AG04449 (cell line): Measurements from ENCODE around the gene TBL1Y.
"Not testable (repeated sequence)": the region's sequence is repeated elsewhere in the genome, so short reads cannot be mapped to it uniquely, and the experiment has no call there.

Source experiments
- CTCF ChIA-PET: fragments of 350-600 bp; formaldehyde crosslinking; extraction: SDS; loops from one replicate; lab custom pipeline; 2021; ENCODE audit warnings: antibody characterized with exemption; lab: Yijun Ruan, JAX
- POLR2A ChIA-PET: fragments of 400-600, 350-600 bp; formaldehyde crosslinking; extraction: SDS; loops from one replicate; lab custom pipeline; 2020; ENCODE audit warnings: antibody characterized with exemption, inconsistent platforms; lab: Yijun Ruan, JAX
- DNase-seq: peaks from one replicate; pipeline ENCODE4 v3.0.0-alpha.2; 2010; ENCODE audit warnings: low read depth, low spot score
- H3K4me3 ChIP-seq: 2 replicates; pipeline ENCODE4 v1.5.1; 2011; ENCODE audit warnings: low read depth, mild to moderate bottlenecking, control low read depth, low read length
- CTCF ChIP-seq: IDR thresholded peaks from one replicate; pipeline ENCODE4 v1.5.1; 2011; ENCODE audit warnings: mild to moderate bottlenecking, moderate library complexity, low read length, control low read depth, inconsistent platforms; ENCODE audit not compliant: insufficient read depth; ENCODE audit errors: missing control alignments

TBL1Y gene

DNA sequence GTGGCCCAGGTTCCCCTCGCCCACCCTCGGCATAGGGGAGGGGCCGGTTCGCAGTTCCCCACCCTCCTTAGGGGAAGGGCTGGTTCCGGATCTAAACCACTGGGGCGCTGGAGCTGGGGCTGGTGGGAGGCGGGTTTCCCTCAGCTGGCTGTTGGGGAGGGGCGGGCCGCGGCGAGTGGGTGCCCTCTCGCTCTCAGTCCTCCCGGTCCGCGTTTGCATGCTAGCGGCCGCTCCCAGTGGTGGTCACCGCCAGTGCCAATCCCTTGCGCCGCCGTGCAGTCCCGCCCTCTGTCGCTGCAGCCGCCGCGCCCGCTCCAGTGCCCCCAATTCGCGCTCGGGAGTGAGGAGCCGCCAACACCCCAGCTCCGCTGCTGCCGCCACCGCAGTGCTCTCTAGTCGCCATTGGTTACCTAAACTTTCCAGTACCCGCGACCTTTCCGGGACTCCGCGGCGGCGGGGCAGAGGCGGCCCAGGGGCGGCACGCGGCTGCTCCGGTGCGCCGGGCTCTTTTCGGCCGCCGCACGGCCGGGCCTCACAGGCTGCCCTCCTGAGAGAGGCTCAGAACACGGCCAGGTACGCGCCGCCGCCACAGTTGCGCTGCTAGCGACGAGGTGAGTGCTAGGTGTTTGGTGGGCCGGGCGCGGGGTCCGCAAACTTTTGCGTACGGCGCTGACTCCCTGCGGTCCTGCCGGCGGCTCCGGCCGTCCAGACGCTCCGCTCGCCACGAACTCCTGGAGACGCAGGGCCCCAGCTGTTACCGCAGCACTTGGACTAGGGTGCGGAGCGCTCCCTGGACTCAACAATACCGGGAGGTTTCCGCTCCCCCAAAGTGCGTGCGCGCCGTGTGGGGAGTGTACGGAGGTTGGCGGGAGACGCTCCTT lies at the start of gene TBL1Y:
Gene TBL1Y, plus strand, starts transcription at position 326 of the 881 bp plus-strand sequence. CDS start 114,388 bp downstream, outside the sequence.
- DNase-seq = no peak
- ChIA-PET CTCF (no interaction called here), POLR2A (no interaction called here)
- no peak for TF ChIP-seq CTCF
- H3K4me3 ChIP-seq = no peak within 1 kb of the TSS

- CTCF ChIA-PET = no interaction called here
- POLR2A ChIA-PET = no interaction called here
- no peak overlapping the region for H3K4me3 ChIP-seq
- no peak for DNase-seq
- TF ChIP-seq CTCF = no peak
Measured at GRCh38 chrY:6894496-6894895, 16.0 kb upstream of the TBL1Y start.

DNA sequence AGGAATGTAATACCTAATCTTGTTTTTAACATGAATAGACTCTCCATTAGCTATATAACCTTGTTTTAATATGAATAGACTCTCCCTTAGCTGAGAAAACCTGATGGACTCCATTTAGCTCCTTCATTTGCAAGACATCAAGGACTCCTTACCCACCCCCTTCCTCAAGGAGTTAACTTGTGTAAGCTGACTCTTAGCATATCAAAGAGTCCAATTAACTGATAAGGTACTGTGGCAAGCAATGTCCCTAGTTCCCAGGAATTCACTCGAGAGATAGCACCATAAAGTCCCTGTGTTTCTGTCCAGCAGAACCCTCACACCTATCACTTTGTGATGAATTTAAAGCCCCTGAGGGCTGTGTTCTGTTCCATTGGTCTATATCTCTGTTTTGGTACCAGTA lies 15.3 kb upstream of the TBL1Y start:
- DNase-seq = no peak
- ChIA-PET POLR2A (no interaction called here), CTCF (no interaction called here)
- TF ChIP-seq CTCF = no peak
- no peak overlapping the region for H3K4me3 ChIP-seq

- POLR2A ChIA-PET, DNase-seq, CTCF ChIA-PET: not testable (repeated sequence)
Measured at GRCh38 chrY:6902116-6902515, 8.4 kb upstream of the TBL1Y start.

GRCh38 chrY:6907591-6907990 lies 2.9 kb upstream of the TBL1Y start:
- ChIA-PET CTCF (no interaction called here), POLR2A (no interaction called here)
- no peak for DNase-seq
- TF ChIP-seq CTCF = no peak
- no peak overlapping the region for H3K4me3 ChIP-seq

More at GRCh38 chrY:6902116-6902515, 8.4 kb upstream of the TBL1Y start:
- H3K4me3 ChIP-seq = not testable (repeated sequence)

- DNase-seq, H3K4me3 ChIP-seq, POLR2A ChIA-PET, CTCF ChIA-PET: not testable (repeated sequence)
Measured at GRCh38 chrY:6908021-6908420, 2.5 kb upstream of the TBL1Y start.

DNA sequence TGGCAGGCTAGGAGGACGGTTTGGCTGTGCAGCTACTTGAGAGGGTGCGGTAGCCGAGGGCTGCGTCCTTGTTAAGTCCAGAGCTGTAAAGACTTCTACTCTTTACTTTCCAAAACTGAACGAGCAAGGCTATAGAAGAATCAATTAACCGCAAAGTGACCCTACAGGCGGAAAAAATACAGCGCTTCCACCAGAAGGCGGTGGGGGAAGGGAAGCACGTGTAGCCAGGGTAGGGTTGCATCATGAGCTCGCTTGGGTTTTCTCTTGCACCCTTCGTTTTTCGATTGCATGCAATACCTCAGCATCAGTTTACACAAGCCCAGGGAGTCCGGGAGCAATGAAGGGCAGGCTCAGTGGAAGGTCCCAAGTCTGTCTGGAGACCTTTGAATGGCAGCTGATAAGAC lies 1.4 kb upstream of the TBL1Y start:
- TF ChIP-seq CTCF = no peak
- POLR2A ChIA-PET = no interaction called here
- no peak for DNase-seq
- CTCF ChIA-PET = no interaction called here
- no peak overlapping the region for H3K4me3 ChIP-seq
